ENCODE data around the gene CDAN1. TPM values are rescaled to one million over a fixed set of nuclear protein-coding genes. Genes with fewer than 3 reads are reported as not detected.

The CDAN1 gene
- total and polyA plus RNA-seq, 2 of the 8 experiments (the other 6 are each of a cell fraction or from before 2014, with no cell fraction given): 4.5 to 18.6 TPM

- no peaks in the 10 kb centered on the region for H4K20me1 ChIP-seq (replicated peaks in 1 of 2; ENCODE audit: control insufficient read depth in 1 of 2, insufficient read depth in 2 of 2, low read length in 2 of 2)
- ChIA-PET CTCF (ENCODE audit: partially characterized antibody) (interaction anchor here (0.5 to 1.3 kb wide), 2 partner anchors 60 to 961 kb away, joined by 4 read pairs; no protein-coding TSS in a partner anchor), POLR2A (ENCODE audit: partially characterized antibody) (no interaction called here)
- H3K27me3 ChIP-seq (replicated peaks in 1 of 4; ENCODE audit: control insufficient read depth in 3 of 4, extremely low read depth in 1 of 4, insufficient read depth in 3 of 4, low read length in 3 of 4): no peaks in the 10 kb centered on the region
- H2BK120ac ChIP-seq (replicated peaks; ENCODE audit: low read depth, low read length): no peak overlapping the region
- H2AK5ac ChIP-seq (ENCODE audit: low read depth, low read length): no peak overlapping the region
- H3K23me2 ChIP-seq (ENCODE audit: low read depth, low read length): no peaks in the 10 kb centered on the region; the same call in 1 of the 2 replicates
- H2BK12ac ChIP-seq (ENCODE audit: low read depth, low read length): no peak overlapping the region
- H3K14ac ChIP-seq (ENCODE audit: insufficient read length): no peak overlapping the region
- no peak overlapping the region for H3K56ac ChIP-seq (replicated peaks; ENCODE audit: insufficient read length, low read depth, low read length)
- no peaks in the 10 kb centered on the region for H3K9me3 ChIP-seq (ENCODE audit: insufficient read depth in 2 of 2, low read depth in 1 of 2, low read length in 1 of 2)
- no peak overlapping the region for H3K27ac ChIP-seq (ENCODE audit: low read depth, low read length)
- H4K91ac ChIP-seq (replicated peaks; ENCODE audit: insufficient read length, low read length): no peak overlapping the region
- no peak overlapping the region for H4K5ac ChIP-seq (ENCODE audit: insufficient read length, low read depth, low read length)
- no peak overlapping the region for H3K4me2 ChIP-seq (ENCODE audit: insufficient read depth in 1 of 2, low read depth in 2 of 2, low read length in 2 of 2)
- H3K4me1 ChIP-seq (replicated peaks in 1 of 4; ENCODE audit: control insufficient read depth in 3 of 4, insufficient read depth in 4 of 4, low read length in 3 of 4): peaks cover 0 to 2% (median 0%) of the 10 kb centered on the region in 4 experiments; a peak in 1 of 7 replicates
- FAIRE-seq (no peak), DNase-seq (ENCODE audit: low read depth in 1 of 2, low spot score in 2 of 2) (no peak)
- no peaks in the 10 kb centered on the region for H3K79me1 ChIP-seq (ENCODE audit: low read depth, low read length)
- H3K18ac ChIP-seq (ENCODE audit: extremely low read depth, low read length): no peak overlapping the region
- no peak overlapping the region for H3K23ac ChIP-seq (ENCODE audit: insufficient read length)
- 96% methylated on average over 2 of the region's 2 CpGs; no CpG with 5 or more reads in 1 of the 2 experiments for WGBS, 2 experiments (ENCODE audit: extremely low coverage in 1 of 2, insufficient coverage in 1 of 2, insufficient read length in 1 of 2, insufficient replicate concordance in 2 of 2, low coverage in 1 of 2, low lambda C conversion rate in 2 of 2, missing lambda C conversion rate in 1 of 2)
- no peaks in the 10 kb centered on the region for H3K79me2 ChIP-seq (ENCODE audit: control insufficient read depth in 1 of 2, insufficient read depth in 2 of 2, low read length in 2 of 2)
- H2AFZ ChIP-seq (ENCODE audit: low read length): no peak overlapping the region
- no peak overlapping the region for H3K9ac ChIP-seq (replicated peaks in 1 of 4; ENCODE audit: extremely low read depth in 1 of 4, low read depth in 3 of 4, low read length in 3 of 4)
- no peak overlapping the region for H2BK15ac ChIP-seq (ENCODE audit: low read length)
- peaks cover 0 to 4% (median 0%) of the 10 kb centered on the region in 4 experiments; a peak in 1 of 8 replicates for H3K36me3 ChIP-seq (ENCODE audit: control insufficient read depth in 2 of 4, insufficient read depth in 4 of 4, low read length in 3 of 4)
- H4K8ac ChIP-seq (ENCODE audit: extremely low read depth, insufficient read depth, low read length): no peak overlapping the region
- no peak overlapping the region for H2BK20ac ChIP-seq (ENCODE audit: low read length)
- H2BK5ac ChIP-seq (ENCODE audit: low read depth, low read length): no peak overlapping the region
- no peak overlapping the region for H3K4ac ChIP-seq (replicated peaks; ENCODE audit: insufficient read length, low read depth, low read length)
- H3K4me3 ChIP-seq (ENCODE audit: extremely low read depth in 1 of 4, insufficient read depth in 2 of 4, low read depth in 3 of 4, low read length in 4 of 4): no peak overlapping the region
- no peak for TF ChIP-seq CHD2 (IDR thresholded peaks at IDR 0.05; ENCODE audit: low read length)
- no peak for TF ChIP-seq RFX5 (IDR thresholded peaks at IDR 0.05; ENCODE audit: borderline replicate concordance, low read depth, low read length)
- TF ChIP-seq KDM1A (IDR thresholded peaks at IDR 0.05; ENCODE audit: borderline replicate concordance, low read length): no peak
- no peak for TF ChIP-seq HDAC6 (IDR thresholded peaks at IDR 0.05; ENCODE audit: low read depth, low read length)
- TF ChIP-seq SP1 (IDR thresholded peaks at IDR 0.05; ENCODE audit: low read depth, low read length): no peak
- no peak for TF ChIP-seq FOSL1 (IDR thresholded peaks at IDR 0.05; ENCODE audit: insufficient read depth, low read depth, low read length)
- no peak for TF ChIP-seq MAFK (IDR thresholded peaks at IDR 0.05; ENCODE audit: low read depth, low read length)
- TF ChIP-seq ATF2 (IDR thresholded peaks at IDR 0.05; ENCODE audit: low read length): no peak
- no peak for TF ChIP-seq ZNF274 (IDR thresholded peaks at IDR 0.05; ENCODE audit: borderline replicate concordance, extremely low read depth, low read length)
- no peak for TF ChIP-seq ASH2L (IDR thresholded peaks at IDR 0.05; ENCODE audit: low read length)
- TF ChIP-seq TCF12 (IDR thresholded peaks at IDR 0.05; ENCODE audit: low read depth, low read length): no peak
- no peak for TF ChIP-seq POLR2AphosphoS5 (IDR thresholded peaks at IDR 0.05; ENCODE audit: low read depth, low read length)
- TF ChIP-seq TEAD4 (IDR thresholded peaks at IDR 0.05; ENCODE audit: low read depth, low read length): no peak
- TF ChIP-seq POU5F1 (IDR thresholded peaks at IDR 0.05; ENCODE audit: low read depth, low read length): no peak
- TF ChIP-seq SIRT6 (IDR thresholded peaks at IDR 0.05; ENCODE audit: low read length): no peak
Observed at GRCh38 chr15:42741710-42742109, 4.8 kb upstream of the CDAN1 start.
